SH-SY5Y (cell line): ENCODE results near the gene PARD3.

Source experiments
- GATA2 ChIP-seq: IDR thresholded peaks from 2 replicates; pipeline ENCODE4 v1.6.1; 2011; ENCODE audit warnings: mild to moderate bottlenecking, low read depth, low read length
- GATA3 ChIP-seq: IDR thresholded peaks from 2 replicates; pipeline ENCODE4 v1.6.1; 2011; ENCODE audit warnings: low read depth, mild to moderate bottlenecking, low read length, moderate library complexity

DNA sequence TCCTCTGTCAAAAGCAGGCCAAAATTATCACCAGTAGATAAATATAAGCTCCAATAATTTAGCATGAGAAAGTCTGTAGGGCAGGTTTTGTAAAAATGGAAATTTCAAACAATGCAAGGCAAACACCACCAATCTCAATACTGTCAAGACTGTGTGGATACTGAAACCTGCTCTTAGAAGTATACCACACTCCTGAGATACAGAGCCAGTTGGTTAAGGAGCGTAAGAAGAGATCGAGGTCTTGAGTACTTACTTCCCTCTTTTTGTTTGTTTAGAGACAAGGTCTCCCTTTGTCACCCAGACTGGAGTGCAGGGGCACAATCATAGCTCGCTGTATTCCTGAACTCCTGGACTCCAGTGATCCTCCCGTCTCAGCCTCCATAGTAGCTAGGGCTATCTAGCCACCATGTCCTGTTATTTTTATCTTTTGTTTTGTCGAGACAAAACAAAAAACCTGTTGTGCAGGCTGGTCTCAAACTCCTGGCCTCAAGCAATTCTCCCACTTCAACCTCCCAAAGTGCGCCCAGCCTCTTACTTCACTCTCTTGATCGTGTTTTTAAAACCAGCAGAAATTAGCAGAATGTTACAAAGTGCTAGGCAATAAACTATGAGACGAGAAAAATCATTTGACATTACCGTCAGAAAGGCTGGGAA is 205.7 kb downstream of the PARD3 start:
- TF ChIP-seq GATA2 (no peak), GATA3 (no peak)
